Sciatic nerve (tissue), 2 donors: ENCODE data around the gene POLN. TPM values are rescaled to one million over a fixed set of nuclear protein-coding genes. Genes with fewer than 3 reads are reported as not detected.

Experiments
- ATAC-seq: fragments of 200-7000 bp; cut with Tn5 transposase; one replicate; pipeline ENCODE4 v1.9.1; 2020; ENCODE audit warnings: mild to moderate bottlenecking, moderate library complexity
- DNase-seq: peaks from one replicate; pipeline ENCODE4 v3.0.0-alpha.2; 2020; ENCODE audit warnings: low spot score
- intact Hi-C: fragments of 100-400 bp; cut with DNase I; formaldehyde crosslinking; loops from one replicate; pipeline ENCODE4 v1.14.2; 2022
- total RNA-seq: library from RNA; stranded (reverse); fragmentation: NEBNext Ultra II Directional; extraction: Animal tissue kit (Norgen Biotek cat#: 25700); gene quantifications from one replicate; pipeline ENCODE4 v1.2.1, GENCODE V29; 2021
- donor health status: DM: no; HTN: no; CAD: no.
- donor health status: DM: no; HTN: no; CAD: no.

POLN gene
- total RNA-seq, result 7.7 TPM

- DNase-seq (peak; percentile 100), ATAC-seq (peak; percentile 98)
- intact Hi-C loops, result no loop called here
Measured at GRCh38 chr4:2241410-2242353, at the start of gene POLN, which contains the start of gene HAUS3. Gene POLN (minus strand): TSS chr4:2242121. CDS start chr4:2229231, 12,890 bp downstream. Gene HAUS3 (minus strand): TSS chr4:2242121. CDS start chr4:2240946, 1,175 bp downstream.

- intact Hi-C loops, result no loop called here
- ATAC-seq, result peak; percentile 11
- peak; percentile 41 for DNase-seq
Measured at GRCh38 chr4:2290974-2291704, 49.2 kb upstream of the POLN start.

- DNase-seq, result peak; percentile 44
- intact Hi-C loops, result no loop called here
- no peak for ATAC-seq
Measured at GRCh38 chr4:2290488-2290887, 48.6 kb upstream of the POLN start.

GRCh38 chr4:2289955-2290333, 48.0 kb upstream of the POLN start:
- intact Hi-C loops, result loop anchor here (5.0 kb wide), 1 partner anchor 152 kb away; no protein-coding TSS in a partner anchor
- ATAC-seq, result no peak
- DNase-seq, result peak; percentile 34

- ATAC-seq (no peak), DNase-seq (peak; percentile 44)
- intact Hi-C loops, result loop anchor here (5.0 kb wide), 1 partner anchor 153 kb away; no protein-coding TSS in a partner anchor
Measured at GRCh38 chr4:2289311-2289954, 47.5 kb upstream of the POLN start.

GRCh38 chr4:2288051-2288541, 46.2 kb upstream of the POLN start:
- DNase-seq (peak; percentile 50), ATAC-seq (no peak)
- intact Hi-C loops, result loop anchor here (5.0 kb wide), 1 partner anchor 154 kb away; no protein-coding TSS in a partner anchor

- DNase-seq (peak; percentile 52), ATAC-seq (no peak)
- intact Hi-C loops, result loop anchor here (5.0 kb wide), 1 partner anchor 155 kb away; no protein-coding TSS in a partner anchor
Measured at GRCh38 chr4:2287594-2287915, 45.6 kb upstream of the POLN start.

GRCh38 chr4:2286904-2287593, 45.1 kb upstream of the POLN start:
- DNase-seq, result peak; percentile 39
- ATAC-seq, result no peak
- intact Hi-C loops, result loop anchor here (5.0 kb wide), 1 partner anchor 155 kb away; no protein-coding TSS in a partner anchor

GRCh38 chr4:2285613-2286381, 43.9 kb upstream of the POLN start:
- DNase-seq, result peak; percentile 51
- no peak for ATAC-seq
- intact Hi-C loops, result loop anchor here (5.0 kb wide), 1 partner anchor 157 kb away; no protein-coding TSS in a partner anchor

- intact Hi-C loops, result loop anchor here (5.0 kb wide), 1 partner anchor 157 kb away; no protein-coding TSS in a partner anchor
- no peak for ATAC-seq
- DNase-seq, result peak; percentile 33
Measured at GRCh38 chr4:2284934-2285612, 43.2 kb upstream of the POLN start.

- ATAC-seq (no peak), DNase-seq (no peak)
- intact Hi-C loops, result no loop called here
Measured at GRCh38 chr4:2284161-2284933, 42.4 kb upstream of the POLN start.

- DNase-seq (no peak), ATAC-seq (no peak)
- intact Hi-C loops, result no loop called here
Measured at GRCh38 chr4:2283199-2283711, 41.3 kb upstream of the POLN start.

GRCh38 chr4:2281575-2282343, 39.8 kb upstream of the POLN start:
- DNase-seq, result no peak
- intact Hi-C loops, result no loop called here
- ATAC-seq, result no peak

GRCh38 chr4:2280531-2281300, 38.8 kb upstream of the POLN start:
- no peak for DNase-seq
- no peak for ATAC-seq
- intact Hi-C loops, result no loop called here

GRCh38 chr4:2277956-2278355, 36.0 kb upstream of the POLN start:
- DNase-seq (no peak), ATAC-seq (no peak)
- intact Hi-C loops, result no loop called here
